MM.1S (cell line): Measurements from ENCODE around the gene CASP10.

Experiments used
- DNase-seq: peaks from one replicate; pipeline ENCODE4 v3.0.0-alpha.2; 2015
- H2AFZ ChIP-seq: fragments of 300-600 bp; sonication (generic); 2 replicates; pipeline ENCODE4 v1.6.0; 2016; ENCODE audit warnings: antibody characterized with exemption, low read length
- H3F3A ChIP-seq: fragments of 300-600 bp; sonication (generic); 2 replicates; pipeline ENCODE4 v1.6.1; 2016; ENCODE audit warnings: mild to moderate bottlenecking, antibody characterized with exemption, low read length, moderate library complexity, mixed read lengths; ENCODE audit not compliant: insufficient read depth
- H3K27ac ChIP-seq: fragments of 300-600 bp; sonication (generic); 2 replicates; pipeline ENCODE4 v1.5.1; 2016; ENCODE audit warnings: mild to moderate bottlenecking, low read length
- H3K27me3 ChIP-seq: fragments of 300-600 bp; sonication (generic); replicated peaks from 2 replicates; pipeline ENCODE4 v1.6.0; 2016; ENCODE audit warnings: low read length; ENCODE audit not compliant: insufficient read depth
- H3K36me3 ChIP-seq: fragments of 300-600 bp; sonication (generic); replicated peaks from 2 replicates; pipeline ENCODE4 v1.6.1; 2016; ENCODE audit warnings: mild to moderate bottlenecking, low read length, mixed read lengths; ENCODE audit not compliant: insufficient read depth
- H3K4me1 ChIP-seq: fragments of 300-600 bp; sonication (generic); 2 replicates; pipeline ENCODE4 v1.6.1; 2016; ENCODE audit warnings: low read length, mixed read lengths
- H3K4me2 ChIP-seq: fragments of 300-600 bp; sonication (generic); 2 replicates; pipeline ENCODE4 v1.6.0; 2016; ENCODE audit warnings: low read depth, low read length
- H3K4me3 ChIP-seq: fragments of 300-600 bp; sonication (generic); 2 replicates; pipeline ENCODE4 v1.5.1; 2016; ENCODE audit warnings: low read length, mixed read lengths
- H3K79me2 ChIP-seq: fragments of 300-600 bp; sonication (generic); 2 replicates; pipeline ENCODE4 v1.6.1; 2016; ENCODE audit warnings: mixed run types, low read length, mixed read lengths
- H3K9ac ChIP-seq: fragments of 300-600 bp; sonication (generic); 2 replicates; pipeline ENCODE4 v1.6.1; 2016; ENCODE audit warnings: low read length, mixed read lengths
- H3K9me2 ChIP-seq: fragments of 300-600 bp; sonication (generic); replicated peaks from 2 replicates; pipeline ENCODE4 v1.6.1; 2016; ENCODE audit warnings: mild to moderate bottlenecking, low read length, mixed read lengths; ENCODE audit not compliant: insufficient read depth
- H3K9me3 ChIP-seq: fragments of 300-600 bp; sonication (generic); replicated peaks from 2 replicates; pipeline ENCODE4 v1.6.1; 2016; ENCODE audit warnings: mild to moderate bottlenecking, low read length, mixed read lengths; ENCODE audit not compliant: insufficient read depth
- H4K20me1 ChIP-seq: fragments of 300-600 bp; sonication (generic); 2 replicates; pipeline ENCODE4 v1.6.1; 2016; ENCODE audit warnings: mild to moderate bottlenecking, low read length, moderate library complexity, mixed read lengths; ENCODE audit not compliant: insufficient read depth
- EZH2 ChIP-seq: fragments of 300-600 bp; sonication (generic); optimal IDR thresholded peaks from 2 replicates; pipeline ENCODE3; 2017; ENCODE audit warnings: low read depth, mild to moderate bottlenecking, antibody characterized with exemption, low read length, mixed read lengths
- EZH2phosphoT487 ChIP-seq: fragments of 300-600 bp; sonication (generic); IDR thresholded peaks from 2 replicates; pipeline ENCODE4 v1.6.1; 2018; ENCODE audit warnings: antibody characterized with exemption, low read length
- TF ChIP-seq, protein P1 (sequence below): fragments of 300-600 bp; sonication (generic); IDR thresholded peaks from 2 replicates; pipeline ENCODE4 v1.5.1; 2016; ENCODE audit warnings: antibody characterized with exemption, low read length, mixed read lengths

CASP10 gene

DNA sequence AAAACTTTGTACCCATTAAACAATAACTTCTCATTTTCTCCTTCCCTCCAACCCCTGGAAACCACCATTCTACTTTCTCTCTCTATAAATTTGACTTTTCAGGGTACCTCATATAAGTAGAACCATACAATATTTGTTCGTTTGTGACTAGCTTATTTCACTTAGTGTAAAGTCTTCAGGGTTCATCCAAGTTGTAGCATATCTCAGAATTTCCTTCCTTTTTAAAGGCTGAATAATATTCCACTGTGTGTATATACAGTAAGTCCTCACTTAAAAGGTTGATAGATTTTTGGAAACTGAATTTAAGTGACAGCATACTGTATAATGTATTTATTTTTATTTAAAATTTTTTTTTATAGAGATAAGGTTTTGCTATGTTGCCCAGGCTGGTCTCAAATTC is 13.9 kb downstream of the CASP10 start:
- no peak for DNase-seq
- no peaks in the 10 kb centered on the region for H4K20me1 ChIP-seq
- peaks cover 86% of the 10 kb centered on the region for H3K79me2 ChIP-seq
- H3K9me3 ChIP-seq = no peaks in the 10 kb centered on the region
- peaks cover 26% of the 10 kb centered on the region for H3F3A ChIP-seq
- H3K36me3 ChIP-seq = peaks cover 27% of the 10 kb centered on the region; the same call in 1 of the 2 replicates
- H3K4me2 ChIP-seq = no peak overlapping the region
- H3K9ac ChIP-seq = no peak overlapping the region
- TF ChIP-seq EZH2 (no peak), EZH2phosphoT487 (no peak)
- TF ChIP-seq, protein P1, sequence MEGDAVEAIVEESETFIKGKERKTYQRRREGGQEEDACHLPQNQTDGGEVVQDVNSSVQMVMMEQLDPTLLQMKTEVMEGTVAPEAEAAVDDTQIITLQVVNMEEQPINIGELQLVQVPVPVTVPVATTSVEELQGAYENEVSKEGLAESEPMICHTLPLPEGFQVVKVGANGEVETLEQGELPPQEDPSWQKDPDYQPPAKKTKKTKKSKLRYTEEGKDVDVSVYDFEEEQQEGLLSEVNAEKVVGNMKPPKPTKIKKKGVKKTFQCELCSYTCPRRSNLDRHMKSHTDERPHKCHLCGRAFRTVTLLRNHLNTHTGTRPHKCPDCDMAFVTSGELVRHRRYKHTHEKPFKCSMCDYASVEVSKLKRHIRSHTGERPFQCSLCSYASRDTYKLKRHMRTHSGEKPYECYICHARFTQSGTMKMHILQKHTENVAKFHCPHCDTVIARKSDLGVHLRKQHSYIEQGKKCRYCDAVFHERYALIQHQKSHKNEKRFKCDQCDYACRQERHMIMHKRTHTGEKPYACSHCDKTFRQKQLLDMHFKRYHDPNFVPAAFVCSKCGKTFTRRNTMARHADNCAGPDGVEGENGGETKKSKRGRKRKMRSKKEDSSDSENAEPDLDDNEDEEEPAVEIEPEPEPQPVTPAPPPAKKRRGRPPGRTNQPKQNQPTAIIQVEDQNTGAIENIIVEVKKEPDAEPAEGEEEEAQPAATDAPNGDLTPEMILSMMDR = no peak
- H3K27me3 ChIP-seq = no peaks in the 10 kb centered on the region
- no peak overlapping the region for H3K4me3 ChIP-seq
- H3K9me2 ChIP-seq = no peaks in the 10 kb centered on the region
- no peak overlapping the region for H2AFZ ChIP-seq
- H3K27ac ChIP-seq = no peak overlapping the region
- peaks cover 51% of the 10 kb centered on the region for H3K4me1 ChIP-seq

DNA sequence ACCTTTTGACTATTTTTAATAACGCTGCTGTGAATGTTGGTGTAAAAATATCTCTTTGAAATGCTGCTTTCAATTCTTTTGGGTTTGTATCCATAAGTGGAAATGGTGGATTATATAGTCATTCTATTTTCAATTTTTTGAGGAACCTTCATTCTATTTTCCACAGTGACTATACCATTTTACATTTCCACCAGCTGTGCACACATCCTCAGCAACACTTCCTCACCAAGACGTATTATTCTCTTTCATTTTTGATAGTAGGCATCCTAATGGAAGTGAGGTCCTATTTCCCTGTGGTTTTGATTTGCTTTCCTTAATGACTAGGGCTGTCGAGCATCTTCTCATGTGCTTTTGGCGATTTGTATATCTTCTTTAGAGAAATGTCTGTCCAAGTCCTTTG is 14.8 kb downstream of the CASP10 start:
- no peaks in the 10 kb centered on the region for H3K9me2 ChIP-seq
- peaks cover 27% of the 10 kb centered on the region; the same call in 1 of the 2 replicates for H3K36me3 ChIP-seq
- H4K20me1 ChIP-seq = no peaks in the 10 kb centered on the region
- no peak overlapping the region; the same call in 1 of the 2 replicates for H3K9ac ChIP-seq
- TF ChIP-seq EZH2 = no peak
- no peak for TF ChIP-seq EZH2phosphoT487
- TF ChIP-seq, protein P1 = no peak
- H3F3A ChIP-seq = peaks cover 17% of the 10 kb centered on the region
- no peak overlapping the region for H2AFZ ChIP-seq
- peaks cover 87% of the 10 kb centered on the region for H3K79me2 ChIP-seq
- H3K27ac ChIP-seq = no peak overlapping the region
- no peak overlapping the region for H3K4me3 ChIP-seq
- H3K4me2 ChIP-seq = no peak overlapping the region
- DNase-seq = no peak
- no peaks in the 10 kb centered on the region for H3K9me3 ChIP-seq
- no peaks in the 10 kb centered on the region for H3K27me3 ChIP-seq
- peaks cover 43% of the 10 kb centered on the region for H3K4me1 ChIP-seq

GRCh38 chr2:201199847-201200246 is 16.9 kb downstream of the CASP10 start:
- Histone ChIP-seq H3K9me3 (no peaks in the 10 kb centered on the region), H3K27ac (no peak overlapping the region), H3K4me2 (no peak overlapping the region), H2AFZ (no peak overlapping the region), H3F3A (no peaks in the 10 kb centered on the region), H3K4me1 (peaks cover 27% of the 10 kb centered on the region), H4K20me1 (no peaks in the 10 kb centered on the region), H3K79me2 (peaks cover 90% of the 10 kb centered on the region), H3K4me3 (no peak overlapping the region), H3K36me3 (peaks cover 25% of the 10 kb centered on the region; the same call in 1 of the 2 replicates), H3K27me3 (no peaks in the 10 kb centered on the region), H3K9ac (no peak overlapping the region), H3K9me2 (no peaks in the 10 kb centered on the region)
- DNase-seq = no peak
- TF ChIP-seq, protein P1 = no peak
- no peak for TF ChIP-seq EZH2phosphoT487
- TF ChIP-seq EZH2 = no peak
